Panc1 (cell line): ENCODE results near the gene PLCH1. TPM values are rescaled to one million over a fixed set of nuclear protein-coding genes. Genes with fewer than 3 reads are reported as not detected.

Source experiments
- ATAC-seq: fragments of 200-7000 bp; cut with Tn5 transposase; 2 replicates; pipeline ENCODE4 v1.9.1; 2020; ENCODE audit warnings: mild to moderate bottlenecking, moderate library complexity
- BruUV-seq: library from RNA; stranded (reverse); fragments of 400-500 nt; replicated peaks from 2 replicates; lab custom pipeline; 2021; lab: Mats Ljungman, UMichigan
- CTCF ChIA-PET: fragments of 300-600 bp; sonication (Branson Sonifier 250); formaldehyde crosslinking; loops from one replicate; lab custom pipeline; 2022; ENCODE audit warnings: antibody characterized with exemption; lab: Charles Lee
- POLR2A ChIA-PET: fragments of 300-600 bp; sonication (Branson Sonifier 250); formaldehyde crosslinking; loops from one replicate; lab custom pipeline; 2022; ENCODE audit warnings: antibody characterized with exemption; lab: Charles Lee
- DNase-seq: peaks from one replicate; pipeline ENCODE4 v3.0.0-alpha.2; 2010; ENCODE audit warnings: low read depth, low spot score
- H3K27ac ChIP-seq: 2 replicates; pipeline ENCODE4 v1.5.1; 2011; ENCODE audit warnings: mild to moderate bottlenecking, low read length, inconsistent platforms
- H3K27me3 ChIP-seq: fragments of 200-500 bp; sonication (Bioruptor generic); 2 replicates; pipeline ENCODE4 v1.6.0; 2014; ENCODE audit warnings: low read length, inconsistent platforms; ENCODE audit not compliant: control insufficient read depth, insufficient read depth
- H3K36me3 ChIP-seq: fragments of 200-500 bp; sonication (Bioruptor generic); 2 replicates; pipeline ENCODE4 v1.5.1; 2014; ENCODE audit warnings: inconsistent platforms, mild to moderate bottlenecking, low read length, moderate library complexity; ENCODE audit not compliant: control insufficient read depth, insufficient read depth
- H3K4me1 ChIP-seq: 2 replicates; pipeline ENCODE4 v1.5.1; 2011; ENCODE audit warnings: inconsistent platforms, mild to moderate bottlenecking, low read length, moderate library complexity; ENCODE audit not compliant: control insufficient read depth, insufficient read depth
- H3K4me3 ChIP-seq, 2 experiments: 2 replicates each; pipeline ENCODE4 v1.5.1; 2011 to 2012; ENCODE audit warnings: low read depth in 2 of 2, low read length in 2 of 2, mild to moderate bottlenecking in 2 of 2, inconsistent platforms in 1 of 2, moderate library complexity in 1 of 2
- H3K9me3 ChIP-seq: fragments of 200-500 bp; sonication (Bioruptor generic); 2 replicates; pipeline ENCODE4 v1.5.1; 2014; ENCODE audit warnings: low read depth, mild to moderate bottlenecking, inconsistent platforms, low read length, moderate library complexity; ENCODE audit not compliant: control insufficient read depth, insufficient read depth
- CTCF ChIP-seq: fragments of 450-650 bp; IDR thresholded peaks from 2 replicates; pipeline ENCODE4 v1.5.1; 2017; ENCODE audit warnings: mild to moderate bottlenecking
- POLR2AphosphoS5 ChIP-seq: IDR thresholded peaks from 2 replicates; pipeline ENCODE4 v1.6.1; 2012; ENCODE audit warnings: mild to moderate bottlenecking, low read depth, low read length, moderate library complexity
- TCF7L2 ChIP-seq: IDR thresholded peaks from 2 replicates; pipeline ENCODE4 v1.6.1; 2011; ENCODE audit warnings: mild to moderate bottlenecking, low read depth, low read length, inconsistent platforms
- in situ Hi-C: cut with HindIII; loops from 2 replicates; pipeline ENCODE4 v1.10.0; 2016; ENCODE audit warnings: low sequenced_read_pairs, low pct_unique_long_range_greater_than_20kb
- intact Hi-C: fragments of 100-400 bp; cut with micrococcal nuclease; formaldehyde crosslinking; loops from one replicate; pipeline ENCODE4 v1.10.0; 2022; ENCODE audit not compliant: unreplicated experiment
- total RNA-seq: library from RNA; stranded (reverse); gene quantifications from one replicate; pipeline ENCODE4 v1.2.1, GENCODE V29; 2021; ENCODE audit not compliant: unreplicated experiment
- TF ChIP-seq, protein P1 (sequence below), 2 experiments: IDR thresholded peaks; 2 replicates each; pipeline ENCODE4 v1.6.1; 2011 to 2012; ENCODE audit warnings: low read depth in 2 of 2, control low read depth in 1 of 2, low read length in 1 of 2, mild to moderate bottlenecking in 1 of 2, moderate library complexity in 1 of 2; ENCODE audit not compliant: insufficient read depth in 1 of 2

PLCH1 gene
- total RNA-seq, 1 experiment from 2014 or later = 0.03 TPM

DNA sequence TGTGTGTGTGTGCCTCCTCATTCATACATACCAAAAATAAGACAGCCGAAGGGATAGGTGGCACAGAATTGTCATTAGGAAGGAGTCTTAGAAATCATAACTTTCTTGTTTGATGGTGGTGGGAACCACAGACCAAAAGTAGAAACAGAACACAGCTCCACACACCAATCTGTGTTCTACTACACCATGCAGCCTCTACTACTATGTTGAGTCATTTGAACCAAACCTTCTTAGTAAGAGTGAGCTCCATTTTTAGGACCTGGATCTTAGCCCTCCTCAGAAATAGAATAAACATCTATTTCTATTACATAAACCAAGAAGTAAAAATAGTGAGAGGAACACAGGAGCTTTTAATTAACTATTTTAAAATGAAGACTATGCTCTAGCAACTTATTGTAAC lies 27.9 kb upstream of the PLCH1 start:
- H3K4me1 ChIP-seq = no peaks in the 10 kb centered on the region
- BruUV-seq = no TSS peak
- H3K4me3 ChIP-seq = no peak overlapping the region
- no peaks in the 10 kb centered on the region for H3K36me3 ChIP-seq
- no peaks in the 10 kb centered on the region for H3K9me3 ChIP-seq
- H3K27ac ChIP-seq = no peak overlapping the region
- no peak for ATAC-seq
- H3K27me3 ChIP-seq = no peaks in the 10 kb centered on the region
- TF ChIP-seq, protein P1, sequence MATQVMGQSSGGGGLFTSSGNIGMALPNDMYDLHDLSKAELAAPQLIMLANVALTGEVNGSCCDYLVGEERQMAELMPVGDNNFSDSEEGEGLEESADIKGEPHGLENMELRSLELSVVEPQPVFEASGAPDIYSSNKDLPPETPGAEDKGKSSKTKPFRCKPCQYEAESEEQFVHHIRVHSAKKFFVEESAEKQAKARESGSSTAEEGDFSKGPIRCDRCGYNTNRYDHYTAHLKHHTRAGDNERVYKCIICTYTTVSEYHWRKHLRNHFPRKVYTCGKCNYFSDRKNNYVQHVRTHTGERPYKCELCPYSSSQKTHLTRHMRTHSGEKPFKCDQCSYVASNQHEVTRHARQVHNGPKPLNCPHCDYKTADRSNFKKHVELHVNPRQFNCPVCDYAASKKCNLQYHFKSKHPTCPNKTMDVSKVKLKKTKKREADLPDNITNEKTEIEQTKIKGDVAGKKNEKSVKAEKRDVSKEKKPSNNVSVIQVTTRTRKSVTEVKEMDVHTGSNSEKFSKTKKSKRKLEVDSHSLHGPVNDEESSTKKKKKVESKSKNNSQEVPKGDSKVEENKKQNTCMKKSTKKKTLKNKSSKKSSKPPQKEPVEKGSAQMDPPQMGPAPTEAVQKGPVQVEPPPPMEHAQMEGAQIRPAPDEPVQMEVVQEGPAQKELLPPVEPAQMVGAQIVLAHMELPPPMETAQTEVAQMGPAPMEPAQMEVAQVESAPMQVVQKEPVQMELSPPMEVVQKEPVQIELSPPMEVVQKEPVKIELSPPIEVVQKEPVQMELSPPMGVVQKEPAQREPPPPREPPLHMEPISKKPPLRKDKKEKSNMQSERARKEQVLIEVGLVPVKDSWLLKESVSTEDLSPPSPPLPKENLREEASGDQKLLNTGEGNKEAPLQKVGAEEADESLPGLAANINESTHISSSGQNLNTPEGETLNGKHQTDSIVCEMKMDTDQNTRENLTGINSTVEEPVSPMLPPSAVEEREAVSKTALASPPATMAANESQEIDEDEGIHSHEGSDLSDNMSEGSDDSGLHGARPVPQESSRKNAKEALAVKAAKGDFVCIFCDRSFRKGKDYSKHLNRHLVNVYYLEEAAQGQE (IDR thresholded peaks at IDR 0.05; ENCODE audit: insufficient read depth in 1 of 2, low read depth in 2 of 2, low read length in 1 of 2) = no peak
- TF ChIP-seq TCF7L2 (no peak), CTCF (no peak)
- in situ Hi-C loops (no loop called here), intact Hi-C loops (no loop called here)
- ChIA-PET POLR2A (no interaction called here), CTCF (no interaction called here)
- no peak for DNase-seq

DNA sequence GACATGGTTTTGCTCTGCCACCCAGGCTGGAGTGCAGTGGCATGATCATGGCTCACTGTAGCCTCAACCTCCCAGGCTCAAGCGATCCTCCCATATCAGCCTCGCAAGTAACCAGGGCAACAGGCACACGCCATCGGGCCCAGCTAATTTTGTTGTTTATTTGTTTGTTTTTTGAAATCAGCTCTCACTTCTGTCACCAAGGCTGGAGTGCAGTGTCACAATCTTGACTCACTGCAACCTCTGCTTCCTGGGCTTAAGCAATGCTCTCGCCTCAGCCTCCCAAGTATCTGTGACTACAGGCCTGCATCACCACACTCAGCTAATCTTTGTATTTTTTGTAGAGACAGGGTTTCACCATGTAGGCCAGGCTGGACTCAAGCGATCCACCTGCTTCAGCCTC lies 26.3 kb upstream of the PLCH1 start:
- no peaks in the 10 kb centered on the region for H3K27me3 ChIP-seq
- ChIA-PET CTCF (no interaction called here), POLR2A (no interaction called here)
- BruUV-seq = no TSS peak
- no peak overlapping the region for H3K27ac ChIP-seq
- ATAC-seq (no peak), DNase-seq (no peak)
- H3K9me3 ChIP-seq = no peaks in the 10 kb centered on the region
- H3K4me1 ChIP-seq = no peaks in the 10 kb centered on the region
- in situ Hi-C loops = no loop called here
- H3K36me3 ChIP-seq = no peaks in the 10 kb centered on the region
- intact Hi-C loops = no loop called here
- no peak overlapping the region for H3K4me3 ChIP-seq
- TF ChIP-seq, protein P1 (IDR thresholded peaks at IDR 0.05; ENCODE audit: insufficient read depth in 1 of 2, low read depth in 2 of 2, low read length in 1 of 2) = no peak
- TF ChIP-seq CTCF (no peak), POLR2AphosphoS5 (no peak)
